Testis (tissue), 2 donors: ENCODE results near the gene TRIP12.

Source experiments
- POLR2A ChIP-seq: fragments of 450-650 bp; IDR thresholded peaks from one replicate; pipeline ENCODE4 v1.6.1; 2017; ENCODE audit warnings: antibody characterized with exemption, mild to moderate bottlenecking, moderate library complexity
- TF ChIP-seq, protein P1 (sequence below), 3 experiments: fragments of 450-650 bp in 2 of 3; fragments of 200-600 bp in 1 of 3; sonication (generic) in 1 of 3; IDR thresholded peaks; one replicate each; pipeline ENCODE4 v1.5.1; 2016 to 2019; ENCODE audit warnings: antibody characterized with exemption in 3 of 3, mild to moderate bottlenecking in 2 of 3, moderate library complexity in 1 of 3

DNA sequence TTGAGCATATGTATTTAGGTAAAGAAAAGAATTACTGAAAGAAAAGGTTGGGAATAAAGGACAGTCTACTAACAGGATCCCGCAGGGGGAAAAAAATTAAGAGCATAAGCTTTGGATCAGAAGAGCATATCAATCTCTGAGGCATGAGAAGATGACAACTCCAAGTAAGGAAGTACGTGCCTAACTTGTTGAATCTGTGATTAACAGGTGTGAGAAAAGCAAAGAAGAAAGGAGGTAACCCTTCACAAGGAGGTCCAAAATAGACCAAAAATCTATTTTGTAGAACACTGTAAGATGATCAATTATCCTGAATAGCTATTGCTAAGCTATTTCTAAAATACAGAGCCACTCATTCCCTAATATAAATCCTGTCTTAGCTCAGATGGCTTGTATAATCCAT is 32.8 kb downstream of the TRIP12 start:
- TF ChIP-seq, protein P1, sequence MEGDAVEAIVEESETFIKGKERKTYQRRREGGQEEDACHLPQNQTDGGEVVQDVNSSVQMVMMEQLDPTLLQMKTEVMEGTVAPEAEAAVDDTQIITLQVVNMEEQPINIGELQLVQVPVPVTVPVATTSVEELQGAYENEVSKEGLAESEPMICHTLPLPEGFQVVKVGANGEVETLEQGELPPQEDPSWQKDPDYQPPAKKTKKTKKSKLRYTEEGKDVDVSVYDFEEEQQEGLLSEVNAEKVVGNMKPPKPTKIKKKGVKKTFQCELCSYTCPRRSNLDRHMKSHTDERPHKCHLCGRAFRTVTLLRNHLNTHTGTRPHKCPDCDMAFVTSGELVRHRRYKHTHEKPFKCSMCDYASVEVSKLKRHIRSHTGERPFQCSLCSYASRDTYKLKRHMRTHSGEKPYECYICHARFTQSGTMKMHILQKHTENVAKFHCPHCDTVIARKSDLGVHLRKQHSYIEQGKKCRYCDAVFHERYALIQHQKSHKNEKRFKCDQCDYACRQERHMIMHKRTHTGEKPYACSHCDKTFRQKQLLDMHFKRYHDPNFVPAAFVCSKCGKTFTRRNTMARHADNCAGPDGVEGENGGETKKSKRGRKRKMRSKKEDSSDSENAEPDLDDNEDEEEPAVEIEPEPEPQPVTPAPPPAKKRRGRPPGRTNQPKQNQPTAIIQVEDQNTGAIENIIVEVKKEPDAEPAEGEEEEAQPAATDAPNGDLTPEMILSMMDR (IDR thresholded peaks at IDR 0.05) = no peak
- no peak for TF ChIP-seq POLR2A
